BJ (cell line): Measurements from ENCODE around the gene TUT7. TPM values are rescaled to one million over a fixed set of nuclear protein-coding genes. Genes with fewer than 3 reads are reported as not detected.

Experiments
- CTCF ChIA-PET: fragments of 350-600 bp; formaldehyde crosslinking; extraction: SDS; loops from one replicate; lab custom pipeline; 2021; ENCODE audit warnings: antibody characterized with exemption, inconsistent platforms; lab: Yijun Ruan, JAX
- POLR2A ChIA-PET: fragments of 300-600 bp; sonication (Branson Sonifier 250); formaldehyde crosslinking; extraction: SDS; loops from one replicate; lab custom pipeline; 2021; ENCODE audit warnings: antibody characterized with exemption; lab: Charles Lee
- DNase-seq: peaks from one replicate; pipeline ENCODE4 v3.0.0-alpha.2; 2011; ENCODE audit warnings: low read depth
- H3K27me3 ChIP-seq: 2 replicates; pipeline ENCODE4 v1.6.0; 2011; ENCODE audit warnings: low read length; ENCODE audit not compliant: control insufficient read depth, insufficient read depth
- H3K36me3 ChIP-seq: 2 replicates; pipeline ENCODE4 v1.5.1; 2011; ENCODE audit warnings: low read length; ENCODE audit not compliant: control insufficient read depth, insufficient read depth
- H3K4me3 ChIP-seq: 2 replicates; pipeline ENCODE4 v1.5.1; 2011; ENCODE audit warnings: low read depth, mild to moderate bottlenecking, control low read depth, low read length
- CTCF ChIP-seq: IDR thresholded peaks from 2 replicates; pipeline ENCODE4 v1.5.1; 2011; ENCODE audit warnings: low read depth, mild to moderate bottlenecking, control low read depth, inconsistent platforms, low read length, moderate library complexity; ENCODE audit not compliant: insufficient read depth
- polyA plus RNA-seq: library from polyadenylated mRNA; depleted of rRNA; stranded (reverse); fragments of >200 nt; gene quantifications from 2 replicates; pipeline ENCODE4 v1.2.3, GENCODE V29; 2011

Gene TUT7
- polyA plus RNA-seq, 1 experiment = 11.5 TPM

GRCh38 chr9:86288499-86289198 lies 65.6 kb downstream of the TUT7 start:
- POLR2A ChIA-PET = no interaction called here
- DNase-seq = no peak
- no peak for TF ChIP-seq CTCF
- CTCF ChIA-PET = no interaction called here
- H3K36me3 ChIP-seq = no peaks in the 10 kb centered on the region
- H3K4me3 ChIP-seq = no peak overlapping the region
- no peaks in the 10 kb centered on the region for H3K27me3 ChIP-seq

GRCh38 chr9:86287013-86287412 lies 67.2 kb downstream of the TUT7 start:
- DNase-seq = no peak
- no peaks in the 10 kb centered on the region for H3K36me3 ChIP-seq
- ChIA-PET POLR2A (no interaction called here), CTCF (interaction anchor here (1.0 to 1.6 kb wide), 2 partner anchors 11 to 128 kb away, joined by 3 to 4 read pairs; no protein-coding TSS in a partner anchor)
- no peaks in the 10 kb centered on the region for H3K27me3 ChIP-seq
- peak; percentile 48 for TF ChIP-seq CTCF
- no peak overlapping the region for H3K4me3 ChIP-seq

GRCh38 chr9:86286278-86286677 lies 67.9 kb downstream of the TUT7 start:
- TF ChIP-seq CTCF = no peak
- DNase-seq = no peak
- no peak overlapping the region for H3K4me3 ChIP-seq
- no peaks in the 10 kb centered on the region for H3K36me3 ChIP-seq
- H3K27me3 ChIP-seq = no peaks in the 10 kb centered on the region
- ChIA-PET CTCF (interaction anchor here (1.0 to 1.6 kb wide), 2 partner anchors 12 to 128 kb away, joined by 3 to 4 read pairs; no protein-coding TSS in a partner anchor), POLR2A (no interaction called here)

GRCh38 chr9:86285261-86285660 lies 68.9 kb downstream of the TUT7 start:
- CTCF ChIA-PET = interaction anchor here (1.5 kb wide), 1 partner anchor 14 kb away, joined by 3 read pairs; no protein-coding TSS in a partner anchor
- H3K36me3 ChIP-seq = no peaks in the 10 kb centered on the region
- POLR2A ChIA-PET = no interaction called here
- DNase-seq = no peak
- no peak overlapping the region for H3K4me3 ChIP-seq
- H3K27me3 ChIP-seq = no peaks in the 10 kb centered on the region
- no peak for TF ChIP-seq CTCF

GRCh38 chr9:86282979-86283535 lies 71.2 kb downstream of the TUT7 start:
- Histone ChIP-seq H3K36me3 (0 out of 2 replicates have a peak, but pooled peaks cover 3% of the 10 kb centered on the region), H3K27me3 (no peaks in the 10 kb centered on the region), H3K4me3 (peak overlapping the region; percentile 74)
- CTCF ChIA-PET = interaction anchor here (0.8 kb wide), 1 partner anchor 81 kb away, joined by 3 read pairs; no protein-coding TSS in a partner anchor
- DNase-seq = peak; percentile 75
- POLR2A ChIA-PET = interaction anchor here (0.6 kb wide), 1 partner anchor 33 kb away, joined by 3 read pairs; no protein-coding TSS in a partner anchor
- TF ChIP-seq CTCF = no peak
